Lung (tissue), 12 donors: ENCODE results near the gene PIK3C3. TPM values are rescaled to one million over a fixed set of nuclear protein-coding genes. Genes with fewer than 3 reads are reported as not detected.

Source experiments
- ATAC-seq: fragments of 200-7000 bp; cut with Tn5 transposase; one replicate; pipeline ENCODE4 v1.9.1; 2020; ENCODE audit warnings: moderate number of reproducible peaks; ENCODE audit not compliant: insufficient read depth, low FRiP score
- DNase-seq, 3 donors: peaks; one replicate each; pipeline ENCODE4 v3.0.0-alpha.2; 2013 to 2017
- H3K27ac ChIP-seq, 2 donors: one replicate each; pipeline ENCODE4 v1.5.1; 2013; ENCODE audit warnings: mild to moderate bottlenecking in 2 of 2, moderate library complexity in 2 of 2, control low read depth in 1 of 2, inconsistent platforms in 1 of 2, low read depth in 1 of 2, low read length in 1 of 2
- H3K27me3 ChIP-seq, 3 donors: one replicate each; pipeline ENCODE4 v1.5.1; 2013; ENCODE audit warnings: low read length in 2 of 3; ENCODE audit not compliant: control insufficient read depth in 3 of 3, insufficient read depth in 3 of 3
- H3K36me3 ChIP-seq, 4 donors: one replicate each; pipeline ENCODE4 v1.5.1; 2013; ENCODE audit warnings: low read length in 4 of 4, mild to moderate bottlenecking in 1 of 4, moderate library complexity in 1 of 4; ENCODE audit not compliant: control insufficient read depth in 4 of 4, insufficient read depth in 4 of 4
- H3K4me1 ChIP-seq, 5 donors: one replicate each; pipeline ENCODE4 v1.5.1; 2013; ENCODE audit warnings: low read length in 5 of 5, mild to moderate bottlenecking in 2 of 5, moderate library complexity in 1 of 5; ENCODE audit not compliant: control insufficient read depth in 5 of 5, insufficient read depth in 5 of 5
- H3K4me3 ChIP-seq: one replicate; pipeline ENCODE4 v1.5.1; 2013; ENCODE audit warnings: mild to moderate bottlenecking, control low read depth, moderate library complexity
- H3K9ac ChIP-seq, 2 donors: one replicate each; pipeline ENCODE4 v1.5.1; 2013; ENCODE audit warnings: low read length in 2 of 2, control low read depth in 1 of 2; ENCODE audit not compliant: insufficient read depth in 1 of 2
- H3K9me3 ChIP-seq, 4 donors: one replicate each; pipeline ENCODE4 v1.5.1; 2013; ENCODE audit warnings: low read length in 3 of 4, mild to moderate bottlenecking in 1 of 4, moderate library complexity in 1 of 4; ENCODE audit not compliant: control insufficient read depth in 4 of 4, insufficient read depth in 3 of 4
- WGBS, 2 donors: extraction: QIAGEN DNeasy Blood & Tissue Kit; methylation state at CpG; one replicate each; pipeline ENCODE4 v1.1.7; 2013; 5-methylcytosine and 5-hydroxymethylcytosine counted together
- polyA plus RNA-seq, 2 donors: library from polyadenylated mRNA; stranded (reverse); fragments of 200-250 nt; gene quantifications; one replicate each; pipeline ENCODE4 v1.2.1, GENCODE V29; 2013
- total RNA-seq, 2 donors: library from RNA; depleted of rRNA in 1 of 2; stranded (reverse); fragments of >200 nt in 1 of 2; gene quantifications; one replicate each; pipeline ENCODE4 v1.2.1, GENCODE V29; 2014 to 2021
- TF ChIP-seq, protein P1 (sequence below): IDR thresholded peaks from 2 replicates; pipeline ENCODE4 v1.5.1; 2012; ENCODE audit warnings: mild to moderate bottlenecking; ENCODE audit errors: control extremely low read depth, extremely low read depth
- donor health status: control.
- donor health status: control.
- donor health status: Bipolar disorder and iron deficiency.
- donor health status: healthy.
- donor health status: DM: yes; HTN: yes; CAD: no.

PIK3C3 gene
- total and polyA plus RNA-seq, 4 donors = 18.9 to 64.2 (median 36.1) TPM

DNA sequence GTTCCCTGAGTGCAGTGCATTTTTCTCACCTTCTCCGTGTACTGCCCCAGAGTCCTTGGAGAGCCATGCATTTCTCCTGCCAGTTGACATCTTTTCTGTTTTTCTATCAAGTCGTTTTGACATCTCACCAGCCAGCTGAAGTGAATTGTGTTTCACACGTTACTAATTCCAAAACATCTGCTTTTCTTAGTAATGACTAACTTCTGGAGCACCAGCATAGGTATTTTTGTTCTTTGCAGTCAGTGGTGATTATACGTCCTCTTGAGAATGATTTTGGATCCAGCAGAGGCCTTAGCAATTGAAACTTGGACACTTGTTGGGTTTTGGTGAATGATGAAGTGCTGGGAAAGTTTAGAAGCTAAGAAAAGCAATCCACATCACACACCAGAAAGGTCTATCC is 112.5 kb downstream of the PIK3C3 start:
- DNase-seq = no peak
- TF ChIP-seq, protein P1, sequence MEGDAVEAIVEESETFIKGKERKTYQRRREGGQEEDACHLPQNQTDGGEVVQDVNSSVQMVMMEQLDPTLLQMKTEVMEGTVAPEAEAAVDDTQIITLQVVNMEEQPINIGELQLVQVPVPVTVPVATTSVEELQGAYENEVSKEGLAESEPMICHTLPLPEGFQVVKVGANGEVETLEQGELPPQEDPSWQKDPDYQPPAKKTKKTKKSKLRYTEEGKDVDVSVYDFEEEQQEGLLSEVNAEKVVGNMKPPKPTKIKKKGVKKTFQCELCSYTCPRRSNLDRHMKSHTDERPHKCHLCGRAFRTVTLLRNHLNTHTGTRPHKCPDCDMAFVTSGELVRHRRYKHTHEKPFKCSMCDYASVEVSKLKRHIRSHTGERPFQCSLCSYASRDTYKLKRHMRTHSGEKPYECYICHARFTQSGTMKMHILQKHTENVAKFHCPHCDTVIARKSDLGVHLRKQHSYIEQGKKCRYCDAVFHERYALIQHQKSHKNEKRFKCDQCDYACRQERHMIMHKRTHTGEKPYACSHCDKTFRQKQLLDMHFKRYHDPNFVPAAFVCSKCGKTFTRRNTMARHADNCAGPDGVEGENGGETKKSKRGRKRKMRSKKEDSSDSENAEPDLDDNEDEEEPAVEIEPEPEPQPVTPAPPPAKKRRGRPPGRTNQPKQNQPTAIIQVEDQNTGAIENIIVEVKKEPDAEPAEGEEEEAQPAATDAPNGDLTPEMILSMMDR = no peak
- WGBS, 2 donors = 88 to 97% methylated on average over 4 of the region's 4 CpGs
- no peaks in the 10 kb centered on the region for H3K4me1 ChIP-seq
- no peaks in the 10 kb centered on the region for H3K9me3 ChIP-seq
- H3K27ac ChIP-seq = no peak overlapping the region
- H3K27me3 ChIP-seq = no peaks in the 10 kb centered on the region
- peaks cover 6 to 21% (median 15%) of the 10 kb centered on the region in 4 donors for H3K36me3 ChIP-seq
- no peak overlapping the region for H3K4me3 ChIP-seq
- H3K9ac ChIP-seq = no peak overlapping the region
- no peak for ATAC-seq

DNA sequence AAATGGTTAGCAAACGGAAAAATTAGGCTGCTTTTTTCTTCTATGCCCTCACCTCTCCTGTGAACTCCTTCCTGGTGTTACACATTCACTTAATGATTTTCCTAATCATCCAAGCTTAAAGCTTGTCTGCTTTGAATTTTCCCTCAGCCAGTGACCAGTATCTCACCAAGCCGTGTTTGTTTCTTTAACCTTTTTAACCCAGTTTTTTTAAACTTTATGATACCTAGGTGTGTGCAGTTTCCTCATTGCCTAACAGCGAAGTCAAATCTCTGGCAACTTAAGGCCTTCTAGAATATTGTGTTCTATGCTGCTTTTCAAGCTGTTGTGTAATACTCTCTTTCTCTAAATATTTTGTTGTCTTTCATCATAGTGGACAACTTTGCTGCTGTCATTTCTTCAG is 113.0 kb downstream of the PIK3C3 start:
- Histone ChIP-seq H3K4me1 (no peaks in the 10 kb centered on the region), H3K36me3 (peaks cover 6 to 21% (median 16%) of the 10 kb centered on the region in 4 donors), H3K27ac (no peak overlapping the region), H3K4me3 (no peak overlapping the region), H3K27me3 (no peaks in the 10 kb centered on the region), H3K9me3 (no peaks in the 10 kb centered on the region), H3K9ac (no peak overlapping the region)
- WGBS, 2 donors = 87 to 88% methylated on average over 3 of the region's 3 CpGs
- TF ChIP-seq, protein P1 = no peak
- DNase-seq = no peak
- no peak for ATAC-seq

DNA sequence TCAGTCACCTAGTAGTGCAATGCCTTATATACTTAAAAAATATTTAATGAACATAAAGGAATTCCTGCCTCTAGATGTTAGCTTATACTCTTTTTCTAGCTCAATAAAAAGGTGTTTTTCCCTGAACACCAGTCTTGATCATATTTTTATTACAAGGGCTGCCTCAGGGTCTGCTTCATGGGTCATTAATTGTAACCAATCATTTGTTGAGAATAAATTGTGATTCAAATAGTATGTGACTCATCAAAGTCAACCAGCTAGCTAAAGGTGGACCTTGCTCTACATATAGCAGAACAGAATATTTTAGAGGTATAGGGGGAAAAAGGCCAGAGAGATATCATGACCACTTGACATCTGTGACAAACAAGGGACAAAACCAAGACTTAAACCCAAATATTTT is 114.0 kb downstream of the PIK3C3 start:
- no peak for ATAC-seq
- no peak overlapping the region for H3K9ac ChIP-seq
- H3K27me3 ChIP-seq = no peaks in the 10 kb centered on the region
- no peak overlapping the region for H3K4me3 ChIP-seq
- H3K4me1 ChIP-seq = no peaks in the 10 kb centered on the region
- TF ChIP-seq, protein P1 = no peak
- no peak for DNase-seq
- H3K27ac ChIP-seq = no peak overlapping the region
- H3K36me3 ChIP-seq = peaks cover 6 to 21% (median 16%) of the 10 kb centered on the region in 4 donors
- no peaks in the 10 kb centered on the region for H3K9me3 ChIP-seq

DNA sequence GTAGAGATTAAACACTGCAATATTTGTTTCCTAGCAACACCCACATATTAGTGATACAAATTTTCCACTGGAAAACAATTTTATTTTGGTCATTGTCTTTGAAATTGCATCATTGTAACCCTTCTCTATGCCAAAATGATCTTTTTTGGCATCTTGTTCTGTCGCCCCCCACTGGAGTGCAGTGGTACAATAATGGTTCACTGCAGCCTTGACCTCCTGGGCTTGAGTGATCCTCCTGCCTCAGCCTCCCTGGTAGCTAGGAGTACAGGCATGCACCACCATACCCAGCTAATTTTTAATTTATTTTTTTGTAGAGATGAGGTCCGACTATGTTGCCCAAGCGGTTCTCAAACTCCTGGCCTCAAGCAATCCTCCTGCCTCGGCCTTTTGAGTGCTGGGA is 117.4 kb downstream of the PIK3C3 start:
- Histone ChIP-seq H3K27ac (no peak overlapping the region), H3K9me3 (no peaks in the 10 kb centered on the region), H3K9ac (no peak overlapping the region), H3K4me1 (no peaks in the 10 kb centered on the region), H3K4me3 (no peak overlapping the region), H3K27me3 (no peaks in the 10 kb centered on the region), H3K36me3 (peaks cover 4 to 25% (median 13%) of the 10 kb centered on the region in 4 donors)
- DNase-seq (no peak), ATAC-seq (no peak)
- TF ChIP-seq, protein P1 = no peak
- 97 to 98% methylated on average over 4 of the region's 4 CpGs for WGBS, 2 donors
